ENCODE measurements around the gene FOXK1. TPM values are rescaled to one million over a fixed set of nuclear protein-coding genes. Genes with fewer than 3 reads are reported as not detected.
"Not testable (repeated sequence)": the region's sequence is repeated elsewhere in the genome, so short reads cannot be mapped to it uniquely, and the experiment has no call there.

Gene FOXK1
- total RNA-seq, 2 experiments from 2014 or later: 35.0 to 35.4 TPM

DNA sequence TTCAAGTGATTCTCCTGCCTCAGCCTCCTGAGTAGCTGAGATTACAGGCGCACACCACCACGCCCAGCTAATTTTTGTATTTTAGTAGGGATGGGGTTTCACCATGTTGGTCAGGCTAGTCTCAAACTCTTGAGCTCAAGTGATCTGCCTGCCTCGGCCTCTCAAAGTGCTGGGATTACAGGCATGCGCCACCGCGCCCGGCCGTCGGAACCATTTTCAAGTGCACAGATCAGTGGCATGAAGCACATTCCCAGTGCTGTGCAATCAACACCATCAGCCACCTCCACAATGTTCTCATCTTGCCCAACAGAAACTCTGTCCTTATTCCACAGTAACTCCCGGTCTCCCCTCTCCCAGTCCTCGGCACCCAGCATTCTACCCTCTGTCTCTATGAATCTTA lies 4.6 kb upstream of the FOXK1 start:
- H3K36me3 Mint-ChIP-seq (ENCODE audit: low read depth); DNase-seq; intact Hi-C loops (cut with micrococcal nuclease); H3K27me3 Mint-ChIP-seq (ENCODE audit: low read depth); H3K4me1 Mint-ChIP-seq (ENCODE audit: low read depth); H3K9me3 Mint-ChIP-seq; H3K4me3 Mint-ChIP-seq; H3K27ac Mint-ChIP-seq; CTCF ChIA-PET: not testable (repeated sequence)

DNA sequence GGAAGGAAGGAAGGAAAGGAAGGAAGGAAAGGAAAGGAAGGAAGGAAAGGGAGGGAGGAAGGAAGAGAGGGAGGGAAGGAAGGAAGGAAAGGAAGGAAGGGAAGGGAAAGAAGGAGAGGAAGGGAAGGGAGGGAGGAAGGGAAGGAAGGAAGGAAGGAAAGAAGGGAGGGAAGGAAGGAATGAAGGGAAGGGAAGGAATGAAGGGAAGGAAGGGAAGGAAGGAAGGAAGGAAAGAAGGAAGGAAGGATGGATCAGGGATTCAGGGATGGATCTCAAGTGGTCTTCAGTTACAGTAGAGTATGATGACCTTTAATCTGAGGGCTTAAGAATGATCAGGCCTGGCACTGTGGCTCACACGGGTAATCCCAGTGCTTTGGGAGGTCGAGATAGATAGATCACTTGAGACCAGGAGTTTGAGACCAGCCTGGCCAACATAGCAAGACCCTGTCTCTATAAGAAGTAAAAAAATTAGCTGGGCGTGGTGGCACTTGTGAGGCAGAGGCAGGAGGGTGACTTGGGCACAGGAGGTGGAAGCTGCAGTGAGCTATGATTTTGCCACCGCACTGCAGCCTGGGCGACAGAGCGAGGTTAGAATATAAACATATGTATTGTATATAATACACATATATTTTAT lies 760 bp upstream of the FOXK1 start:
- H3K27ac Mint-ChIP-seq: peak overlapping the region; percentile 70
- H3K4me1 Mint-ChIP-seq (ENCODE audit: low read depth): peaks cover 23% of the 10 kb centered on the region
- CTCF ChIA-PET: interaction anchor here (2.0 kb wide), 1 partner anchor 40 kb away, joined by 15 read pairs; no protein-coding TSS in a partner anchor
- intact Hi-C loops (cut with micrococcal nuclease): loop anchor here (5.0 kb wide), 2 partner anchors 201 to 366 kb away; partner anchors contain the start of genes RADIL and RBAK
- no peaks in the 10 kb centered on the region for H3K27me3 Mint-ChIP-seq (ENCODE audit: low read depth)
- DNase-seq: peak; percentile 23
- peaks cover 11% of the 10 kb centered on the region for H3K36me3 Mint-ChIP-seq (ENCODE audit: low read depth)
- H3K9me3 Mint-ChIP-seq: no peaks in the 10 kb centered on the region
- peak overlapping the region; percentile 75 for H3K4me3 Mint-ChIP-seq

- H3K27ac Mint-ChIP-seq: peak overlapping the region; percentile 61
- H3K4me1 Mint-ChIP-seq (ENCODE audit: low read depth): peaks cover 35% of the 10 kb centered on the region
- peak overlapping the region; percentile 81 for H3K4me3 Mint-ChIP-seq
- CTCF ChIA-PET: interaction anchor here (1.1 to 2.0 kb wide), 2 partner anchors 33 to 41 kb away, joined by 3 to 15 read pairs; no protein-coding TSS in a partner anchor
- H3K27me3 Mint-ChIP-seq (ENCODE audit: low read depth): no peaks in the 10 kb centered on the region
- peaks cover 14% of the 10 kb centered on the region for H3K36me3 Mint-ChIP-seq (ENCODE audit: low read depth)
- intact Hi-C loops (cut with micrococcal nuclease): loop anchor here (5.0 kb wide), 2 partner anchors 200 to 365 kb away; partner anchors contain the start of genes RADIL and RBAK
- DNase-seq: peak; percentile 59
- H3K9me3 Mint-ChIP-seq: no peaks in the 10 kb centered on the region
Measured at GRCh38 chr7:4682621-4683042, 537 bp downstream of the FOXK1 start.

DNA sequence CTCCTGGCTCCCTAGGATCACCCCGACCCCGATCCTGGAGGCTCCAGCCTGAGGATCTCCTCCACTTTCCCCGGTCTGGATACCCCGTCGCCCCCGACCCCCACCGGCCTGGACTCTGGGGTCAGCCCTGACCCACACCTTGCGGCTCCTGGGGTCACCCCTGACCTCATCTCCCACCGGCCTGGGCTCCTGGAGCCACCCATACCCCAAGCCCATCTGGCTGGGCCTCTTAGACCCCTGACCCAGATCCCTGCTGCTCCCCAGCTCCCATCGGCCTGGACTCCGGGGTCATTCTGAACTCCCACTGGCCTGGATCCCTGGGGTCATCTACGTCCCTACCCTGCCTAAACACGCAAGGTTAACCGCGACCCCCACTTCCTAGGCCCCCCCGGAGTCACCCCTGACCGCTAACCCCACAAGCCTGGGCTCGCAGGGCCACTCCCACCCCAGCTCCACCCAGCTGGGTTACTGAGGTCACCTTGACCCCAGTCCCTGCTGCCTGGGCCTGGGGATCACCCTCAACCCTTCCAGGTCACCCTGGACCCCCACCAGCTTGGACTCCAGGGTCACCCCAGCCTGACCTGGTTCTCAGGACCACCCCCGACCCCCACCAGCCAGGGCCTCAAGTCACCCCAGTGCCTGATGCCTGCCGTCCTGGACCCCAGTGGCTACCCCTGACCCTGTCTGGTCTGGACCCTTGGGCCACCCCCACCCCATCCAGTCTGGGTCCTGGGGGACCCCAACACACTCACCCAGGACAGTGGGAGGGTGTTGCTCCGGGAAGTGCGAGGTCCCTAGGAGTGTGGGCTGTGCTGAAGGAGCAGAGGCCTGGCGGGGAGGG lies 1.2 kb downstream of the FOXK1 start:
- H3K9me3 Mint-ChIP-seq: no peaks in the 10 kb centered on the region
- peaks cover 14% of the 10 kb centered on the region for H3K36me3 Mint-ChIP-seq (ENCODE audit: low read depth)
- peak; percentile 18 for DNase-seq
- peaks cover 39% of the 10 kb centered on the region for H3K4me1 Mint-ChIP-seq (ENCODE audit: low read depth)
- intact Hi-C loops (cut with micrococcal nuclease): loop anchor here (5.0 kb wide), 2 partner anchors 199 to 364 kb away; partner anchors contain the start of genes RADIL and RBAK
- H3K4me3 Mint-ChIP-seq: peak overlapping the region; percentile 81
- peak overlapping the region; percentile 94 for H3K27ac Mint-ChIP-seq
- no peaks in the 10 kb centered on the region for H3K27me3 Mint-ChIP-seq (ENCODE audit: low read depth)
- CTCF ChIA-PET: interaction anchor here (1.1 to 2.0 kb wide), 3 partner anchors 34 to 42 kb away, joined by 3 to 15 read pairs (median 3); no protein-coding TSS in a partner anchor

GRCh38 chr7:4683884-4684565 lies 1.9 kb downstream of the FOXK1 start:
- Mint-ChIP-seq H3K27ac (peak overlapping the region; percentile 94), H3K4me3 (peak overlapping the region; percentile 81), H3K27me3 (ENCODE audit: low read depth) (no peaks in the 10 kb centered on the region), H3K36me3 (ENCODE audit: low read depth) (peaks cover 14% of the 10 kb centered on the region), H3K9me3 (no peaks in the 10 kb centered on the region), H3K4me1 (ENCODE audit: low read depth) (peaks cover 45% of the 10 kb centered on the region)
- DNase-seq: peak; percentile 77
- intact Hi-C loops (cut with micrococcal nuclease): loop anchor here (1.0 to 5.0 kb wide), 11 partner anchors 16 to 363 kb away; partner anchors contain the start of genes AP5Z1, RADIL and RBAK
- CTCF ChIA-PET: interaction anchor here (0.6 to 1.5 kb wide), 3 partner anchors 14 to 61 kb away, joined by 3 read pairs; no protein-coding TSS in a partner anchor

GRCh38 chr7:4684846-4685245 lies 2.8 kb downstream of the FOXK1 start:
- peaks cover 53% of the 10 kb centered on the region for H3K4me1 Mint-ChIP-seq (ENCODE audit: low read depth)
- DNase-seq: no peak
- no peaks in the 10 kb centered on the region for H3K27me3 Mint-ChIP-seq (ENCODE audit: low read depth)
- H3K27ac Mint-ChIP-seq: peak overlapping the region; percentile 94
- peaks cover 16% of the 10 kb centered on the region for H3K36me3 Mint-ChIP-seq (ENCODE audit: low read depth)
- CTCF ChIA-PET: interaction anchor here (0.6 to 1.5 kb wide), 4 partner anchors 11 to 60 kb away, joined by 3 to 6 read pairs (median 4); no protein-coding TSS in a partner anchor
- no peaks in the 10 kb centered on the region for H3K9me3 Mint-ChIP-seq
- intact Hi-C loops (cut with micrococcal nuclease): loop anchor here (1.0 to 5.0 kb wide), 11 partner anchors 15 to 362 kb away; partner anchors contain the start of genes AP5Z1, RADIL and RBAK
- peak overlapping the region; percentile 81 for H3K4me3 Mint-ChIP-seq

GRCh38 chr7:4685676-4686075 lies 3.6 kb downstream of the FOXK1 start:
- CTCF ChIA-PET: interaction anchor here (0.8 to 2.0 kb wide), 3 partner anchors 10 to 69 kb away, joined by 4 to 6 read pairs (median 6); no protein-coding TSS in a partner anchor
- H3K27me3 Mint-ChIP-seq (ENCODE audit: low read depth); H3K27ac Mint-ChIP-seq; H3K9me3 Mint-ChIP-seq; DNase-seq; H3K4me3 Mint-ChIP-seq: not testable (repeated sequence)
- intact Hi-C loops (cut with micrococcal nuclease): loop anchor here (2.0 kb wide), 2 partner anchors 27 to 75 kb away; no protein-coding TSS in a partner anchor
- H3K36me3 Mint-ChIP-seq (ENCODE audit: low read depth): peaks cover 16% of the 10 kb centered on the region
- H3K4me1 Mint-ChIP-seq (ENCODE audit: low read depth): peaks cover 62% of the 10 kb centered on the region

GRCh38 chr7:4687956-4688355 lies 5.9 kb downstream of the FOXK1 start:
- H3K4me3 Mint-ChIP-seq: no peak overlapping the region
- CTCF ChIA-PET: interaction anchor here (0.7 to 2.0 kb wide), 2 partner anchors 36 to 67 kb away, joined by 3 to 6 read pairs; no protein-coding TSS in a partner anchor
- H3K9me3 Mint-ChIP-seq: no peaks in the 10 kb centered on the region
- H3K27ac Mint-ChIP-seq: no peak overlapping the region
- no peak for DNase-seq
- peaks cover 71% of the 10 kb centered on the region for H3K4me1 Mint-ChIP-seq (ENCODE audit: low read depth)
- intact Hi-C loops (cut with micrococcal nuclease): no loop called here
- peaks cover 16% of the 10 kb centered on the region for H3K36me3 Mint-ChIP-seq (ENCODE audit: low read depth)
- no peaks in the 10 kb centered on the region for H3K27me3 Mint-ChIP-seq (ENCODE audit: low read depth)

- intact Hi-C loops (cut with micrococcal nuclease): no loop called here
- Mint-ChIP-seq H3K27ac (peak overlapping the region; percentile 13), H3K4me3 (no peak overlapping the region), H3K9me3 (no peaks in the 10 kb centered on the region), H3K4me1 (ENCODE audit: low read depth) (peaks cover 71% of the 10 kb centered on the region), H3K27me3 (ENCODE audit: low read depth) (no peaks in the 10 kb centered on the region), H3K36me3 (ENCODE audit: low read depth) (peaks cover 15% of the 10 kb centered on the region)
- CTCF ChIA-PET: no interaction called here
- DNase-seq: peak; percentile 37
Measured at GRCh38 chr7:4689151-4689550, 7.1 kb downstream of the FOXK1 start.

DNA sequence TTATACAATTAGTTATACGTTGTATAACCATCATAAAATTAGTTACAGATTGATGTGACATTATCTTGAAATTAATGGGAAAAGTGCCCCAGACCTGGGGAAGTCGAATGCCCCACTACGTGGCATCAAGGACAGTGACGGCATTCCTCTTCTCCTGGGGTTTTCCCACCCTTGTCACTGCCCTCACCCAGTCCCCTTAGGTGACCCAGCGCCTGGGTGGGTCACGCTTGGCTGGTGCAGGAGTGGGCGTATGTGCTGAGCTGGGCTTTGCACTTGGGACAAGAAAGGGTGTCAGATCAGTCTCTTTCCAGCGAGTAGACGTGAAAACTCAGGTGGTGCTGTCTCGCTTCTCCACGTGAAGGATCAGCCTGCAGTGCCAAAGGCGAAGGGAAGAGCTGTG lies 7.6 kb downstream of the FOXK1 start:
- Mint-ChIP-seq H3K4me1 (ENCODE audit: low read depth) (peaks cover 70% of the 10 kb centered on the region), H3K9me3 (no peaks in the 10 kb centered on the region), H3K27ac (no peak overlapping the region), H3K4me3 (no peak overlapping the region), H3K36me3 (ENCODE audit: low read depth) (peaks cover 11% of the 10 kb centered on the region), H3K27me3 (ENCODE audit: low read depth) (no peaks in the 10 kb centered on the region)
- intact Hi-C loops (cut with micrococcal nuclease): no loop called here
- DNase-seq: no peak
- CTCF ChIA-PET: no interaction called here

DNA sequence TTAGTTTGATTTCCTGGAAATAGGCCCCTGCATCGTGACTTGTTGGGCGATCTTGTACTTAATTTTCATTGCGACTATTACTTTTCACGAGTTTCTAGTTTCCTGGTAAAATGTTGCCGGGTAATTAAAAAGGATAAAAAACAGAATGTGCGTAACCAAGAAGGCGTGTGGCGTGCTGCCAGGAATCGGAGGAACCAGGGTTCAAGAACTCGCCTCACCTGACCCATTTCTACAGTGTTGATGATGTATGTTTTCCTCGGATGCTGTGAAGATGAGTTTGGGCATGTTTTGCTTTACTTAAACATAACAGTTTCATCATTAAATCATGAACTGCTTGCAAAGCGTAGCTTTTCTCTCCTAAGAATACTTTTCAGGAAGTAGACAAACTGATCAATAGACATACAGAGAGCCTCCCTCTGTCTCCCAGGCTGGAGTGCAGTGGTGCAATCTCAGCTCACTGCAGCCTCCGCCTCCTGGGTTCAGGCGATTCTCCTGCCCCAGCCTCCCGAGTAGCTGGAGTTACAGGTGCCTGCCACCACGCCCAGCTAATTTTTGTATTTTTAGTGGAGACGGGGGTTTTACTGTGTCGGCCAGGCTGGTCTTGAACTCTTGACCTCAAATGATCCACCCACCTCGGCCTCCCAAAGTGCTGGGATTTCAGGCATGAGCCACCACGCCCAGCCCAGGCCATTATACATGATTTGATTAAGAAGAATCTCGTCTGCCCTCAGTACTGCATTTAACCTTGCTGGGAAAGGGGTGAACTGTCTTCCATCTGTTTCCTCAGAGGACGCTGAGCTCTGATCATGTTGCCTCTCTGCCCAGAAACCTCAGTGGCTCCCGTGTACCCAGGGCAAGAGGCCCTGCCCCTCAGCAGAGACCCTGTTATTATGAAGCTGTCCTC lies 9.1 kb downstream of the FOXK1 start:
- H3K27ac Mint-ChIP-seq: no peak overlapping the region
- H3K4me1 Mint-ChIP-seq (ENCODE audit: low read depth): peaks cover 70% of the 10 kb centered on the region
- H3K36me3 Mint-ChIP-seq (ENCODE audit: low read depth): peaks cover 8% of the 10 kb centered on the region
- H3K9me3 Mint-ChIP-seq: no peaks in the 10 kb centered on the region
- intact Hi-C loops (cut with micrococcal nuclease): no loop called here
- no peaks in the 10 kb centered on the region for H3K27me3 Mint-ChIP-seq (ENCODE audit: low read depth)
- H3K4me3 Mint-ChIP-seq: no peak overlapping the region
- CTCF ChIA-PET: no interaction called here
- no peak for DNase-seq

All from activated naive CD4-positive, alpha-beta T cell treated with anti-CD3 and anti-CD28 coated beads for 36 hours (primary cell).